GM12878 (cell line): Measurements from ENCODE around the gene TMEM167A. TPM values are rescaled to one million over a fixed set of nuclear protein-coding genes. Genes with fewer than 3 reads are reported as not detected.

Source experiments
- ATAC-seq: fragments of 200-7000 bp; cut with Tn5 transposase; 3 replicates; pipeline ENCODE4 v1.9.1; 2020; ENCODE audit warnings: mild to moderate bottlenecking, moderate library complexity
- BruUV-seq: library from RNA; stranded (reverse); fragments of 400-500 nt; replicated peaks from 2 replicates; lab custom pipeline; 2021; lab: Mats Ljungman, UMichigan
- CTCF ChIA-PET: fragments of 300-600 bp; sonication (Branson Sonifier 250); formaldehyde crosslinking; extraction: SDS; loops from one replicate; lab custom pipeline; 2021; ENCODE audit warnings: inconsistent platforms; lab: Yijun Ruan, JAX
- POLR2A ChIA-PET: fragments of 350-600 bp; formaldehyde crosslinking; extraction: SDS; loops from one replicate; lab custom pipeline; 2021; ENCODE audit warnings: inconsistent platforms; lab: Charles Lee
- RAD21 ChIA-PET: fragments of 300-600 bp; sonication (Branson Sonifier 250); formaldehyde crosslinking; loops from one replicate; lab custom pipeline; 2023; ENCODE audit warnings: antibody characterized with exemption; ENCODE audit not compliant: unreplicated experiment; lab: Charles Lee
- SMC1A ChIA-PET: fragments of 300-600 bp; sonication (Branson Sonifier 250); formaldehyde crosslinking; loops from one replicate; lab custom pipeline; 2023; ENCODE audit not compliant: unreplicated experiment, uncharacterized antibody; lab: Charles Lee
- DNase-seq: peaks from one replicate; pipeline ENCODE4 v3.0.0-alpha.2; 2011; ENCODE audit warnings: low read depth, low spot score
- FAIRE-seq: peaks from 3 replicates; lab custom pipeline; 2011; peaks lifted over from hg19 to GRCh38; lab: Jason Lieb, UNC
- H2AFZ ChIP-seq: 2 replicates; pipeline ENCODE4 v1.6.0; 2011; ENCODE audit warnings: low read depth, low read length, control low read depth; ENCODE audit not compliant: control insufficient read depth
- H3K27ac ChIP-seq: 2 replicates; pipeline ENCODE4 v1.5.1; 2011; ENCODE audit warnings: control low read depth; ENCODE audit not compliant: control insufficient read depth, insufficient read depth
- H3K27me3 ChIP-seq, 2 experiments: replicated peaks in 1 of 2; 2 replicates each; pipeline versions ENCODE4 v1.6.0 to v1.6.1; 2011; ENCODE audit warnings: low read length in 1 of 2; ENCODE audit not compliant: control insufficient read depth in 2 of 2, insufficient read depth in 2 of 2
- H3K36me3 ChIP-seq, 2 experiments: 2 replicates each; pipeline ENCODE4 v1.5.1; 2011; ENCODE audit warnings: low read length in 1 of 2; ENCODE audit not compliant: control insufficient read depth in 2 of 2, insufficient read depth in 2 of 2
- H3K4me1 ChIP-seq: 2 replicates; pipeline ENCODE4 v1.6.1; 2011; ENCODE audit warnings: mild to moderate bottlenecking, low read length, moderate library complexity, mixed read lengths; ENCODE audit not compliant: control insufficient read depth, insufficient read depth
- H3K4me2 ChIP-seq: 2 replicates; pipeline ENCODE4 v1.6.0; 2011; ENCODE audit warnings: control low read depth; ENCODE audit not compliant: control insufficient read depth, insufficient read depth
- H3K4me3 ChIP-seq: fragments of 200-600 bp; sonication (generic); 2 replicates; pipeline ENCODE4 v1.5.1; 2016
- H3K79me2 ChIP-seq: 2 replicates; pipeline ENCODE4 v1.6.0; 2011; ENCODE audit warnings: low read length; ENCODE audit not compliant: control insufficient read depth, insufficient read depth
- H3K9ac ChIP-seq: 2 replicates; pipeline ENCODE4 v1.8.0; 2011; ENCODE audit warnings: low read length, control low read depth, mixed read lengths; ENCODE audit not compliant: control insufficient read depth, insufficient read depth
- H3K9me3 ChIP-seq: replicated peaks from 3 replicates; pipeline ENCODE4 v1.5.1; 2011; ENCODE audit warnings: mild to moderate bottlenecking, low read length; ENCODE audit not compliant: control insufficient read depth, insufficient read depth
- H4K20me1 ChIP-seq: 2 replicates; pipeline ENCODE4 v1.6.0; 2011; ENCODE audit not compliant: control insufficient read depth, insufficient read depth
- BRCA1 ChIP-seq: IDR thresholded peaks from 2 replicates; pipeline ENCODE4 v1.6.1; 2011; ENCODE audit warnings: low read depth, low read length, improper control_type of control experiment
- EED ChIP-seq: sonication (generic); IDR thresholded peaks from 2 replicates; pipeline ENCODE4 v1.6.1; 2016; ENCODE audit warnings: antibody characterized with exemption, low read depth
- ETV6 ChIP-seq, 2 experiments: fragments of 450-650 bp in 1 of 2; IDR thresholded peaks in 1 of 2; conservative IDR thresholded peaks in 1 of 2; 2 replicates each; pipeline ENCODE4 v1.6.1; 2014; ENCODE audit warnings: antibody characterized with exemption in 1 of 2, borderline replicate concordance in 1 of 2, low read depth in 1 of 2, mild to moderate bottlenecking in 1 of 2, moderate library complexity in 1 of 2
- HDAC2 ChIP-seq: fragments of 200-600 bp; sonication (generic); IDR thresholded peaks from 2 replicates; pipeline ENCODE4 v1.6.1; 2017
- IKZF1 ChIP-seq: fragments of 450-650 bp; conservative IDR thresholded peaks from 2 replicates; pipeline ENCODE4 v1.6.1; 2017; ENCODE audit warnings: antibody characterized with exemption, mild to moderate bottlenecking
- MYB ChIP-seq: fragments of 150-350 bp; IDR thresholded peaks from 2 replicates; pipeline ENCODE4 v1.6.1; 2014; ENCODE audit warnings: mild to moderate bottlenecking, low read depth, low read length, borderline replicate concordance
- NFXL1 ChIP-seq: fragments of 450-650 bp; IDR thresholded peaks from 2 replicates; pipeline ENCODE4 v1.6.1; 2017; ENCODE audit warnings: antibody characterized with exemption, mild to moderate bottlenecking, borderline replicate concordance
- NFYA ChIP-seq: IDR thresholded peaks from 2 replicates; pipeline ENCODE4 v1.6.1; 2011; ENCODE audit warnings: low read depth, mild to moderate bottlenecking, low read length, improper control_type of control experiment, borderline replicate concordance
- RB1 ChIP-seq: fragments of 450-650 bp; formaldehyde crosslinking; IDR thresholded peaks from 2 replicates; pipeline ENCODE4 v1.6.1; 2017; ENCODE audit warnings: mild to moderate bottlenecking, borderline replicate concordance
- RUNX3 ChIP-seq: IDR thresholded peaks from 2 replicates; pipeline ENCODE4 v1.6.1; 2012; ENCODE audit warnings: low read length, inconsistent platforms
- SPI1 ChIP-seq: IDR thresholded peaks from 2 replicates; pipeline ENCODE4 v1.6.1; 2011; ENCODE audit warnings: low read depth, mild to moderate bottlenecking, low read length, moderate library complexity, borderline replicate concordance; ENCODE audit not compliant: insufficient read depth
- SRF ChIP-seq, 2 experiments: IDR thresholded peaks; 2 replicates each; pipeline ENCODE4 v1.6.1; 2011; ENCODE audit warnings: low read depth in 2 of 2, low read length in 2 of 2, mild to moderate bottlenecking in 1 of 2, moderate library complexity in 1 of 2
- SUZ12 ChIP-seq: fragments of 200-600 bp; sonication (generic); IDR thresholded peaks from one replicate; pipeline ENCODE4 v1.6.1; 2018; ENCODE audit warnings: antibody characterized with exemption, mild to moderate bottlenecking; ENCODE audit not compliant: unreplicated experiment
- ZNF24 ChIP-seq: fragments of 450-650 bp; IDR thresholded peaks from 2 replicates; pipeline ENCODE4 v1.6.1; 2017; ENCODE audit warnings: antibody characterized with exemption, mild to moderate bottlenecking
- ZSCAN29 ChIP-seq: fragments of 450-650 bp; IDR thresholded peaks from 2 replicates; pipeline ENCODE4 v1.6.1; 2017; ENCODE audit warnings: mild to moderate bottlenecking, moderate library complexity
- WGBS: methylation state at CpG from one replicate; pipeline ENCODE4 v1.1.6; 2016; ENCODE audit warnings: low lambda C conversion rate; ENCODE audit not compliant: insufficient replicate concordance, insufficient coverage; ENCODE audit errors: missing lambda C conversion rate; 5-methylcytosine and 5-hydroxymethylcytosine counted together
- in situ Hi-C: fragments of 300-500 bp; cut with MboI; formaldehyde crosslinking; loops from 9 replicates; pipeline ENCODE4 v1.14.3; 2018; ENCODE audit warnings: mixed read lengths
- intact Hi-C: fragments of 100-400 bp; cut with micrococcal nuclease; formaldehyde crosslinking; loops from one replicate; pipeline ENCODE4 v1.14.2; 2022; ENCODE audit not compliant: unreplicated experiment
- polyA plus RNA-seq, 11 experiments: library from polyadenylated mRNA; depleted of rRNA in 4 of 11; unstranded in 6 of 11; stranded (reverse) in 5 of 11; fragments of >200 nt; fragmentation: Nextera tagmentation in 4 of 11; fragmentation: Illumina TruSeq in 1 of 11; extraction: Ambion mirVana in 4 of 11; extraction: Trizol in 1 of 11; gene quantifications; 1 replicate in 1 of 11; 2 replicates in 10 of 11; pipeline versions ENCODE4 v1.2.1 to v1.2.3, GENCODE V29; 2011 to 2016; ENCODE audit warnings: inconsistent platforms in 2 of 11, missing spikeins in 2 of 11, low read depth in 1 of 11
- total RNA-seq, 4 experiments: library from RNA; depleted of rRNA in 3 of 4; stranded (reverse); fragments of >200 nt in 3 of 4; fragmentation: Illumina TruSeq in 1 of 4; extraction: Trizol in 1 of 4; gene quantifications; 2 replicates each; pipeline versions ENCODE4 v1.2.1 to v1.2.3, GENCODE V29; 2013 to 2021
- TF ChIP-seq, protein P1 (sequence below): fragments of 450-650 bp; IDR thresholded peaks from 2 replicates; pipeline ENCODE4 v1.6.1; 2018; ENCODE audit warnings: mild to moderate bottlenecking, low read depth, moderate library complexity; ENCODE audit not compliant: partially characterized antibody

Gene TMEM167A
- total and polyA plus RNA-seq, 10 of the 15 experiments (the other 5 are each of a cell fraction or from before 2014, with no cell fraction given) = 29.5 to 363 (median 85.6) TPM

DNA sequence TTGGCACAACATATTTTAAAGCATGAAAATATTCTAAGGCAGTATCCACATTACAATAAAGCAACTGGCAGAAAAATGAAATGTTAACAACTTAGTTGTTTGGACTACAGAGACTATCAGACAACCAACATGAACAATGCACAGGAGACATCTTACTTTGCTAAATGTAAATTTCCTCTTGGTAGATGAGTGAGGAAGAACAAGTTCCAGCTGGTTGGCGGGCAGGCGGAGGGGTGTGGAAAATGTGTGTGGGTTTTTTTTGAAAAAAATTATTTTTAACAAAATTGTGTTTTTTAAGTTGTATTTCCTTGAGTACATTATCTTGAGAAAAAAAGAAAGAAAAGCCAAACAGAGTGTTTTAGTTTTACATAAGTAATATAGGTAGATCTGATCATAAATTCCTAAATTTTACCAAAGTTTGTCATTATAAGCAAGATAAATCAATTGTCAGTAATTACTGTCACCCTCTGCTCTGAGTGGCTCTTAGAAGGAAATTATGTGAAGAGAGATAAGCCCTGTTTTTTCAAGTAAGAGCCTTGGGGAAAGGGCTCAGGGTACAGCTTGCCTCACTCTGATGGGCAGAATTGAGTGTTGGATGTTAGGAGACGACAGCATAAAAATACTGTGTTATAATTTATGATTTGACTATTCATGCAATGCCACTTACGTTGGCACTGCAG is 42.5 kb downstream of the TMEM167A start:
- H3K27me3 ChIP-seq = no peaks in the 10 kb centered on the region
- no peak overlapping the region for H3K9ac ChIP-seq
- DNase-seq = no peak
- H3K4me2 ChIP-seq = no peak overlapping the region
- no peak for ATAC-seq
- RAD21 ChIA-PET = no interaction called here
- H2AFZ ChIP-seq = no peak overlapping the region
- POLR2A ChIA-PET = no interaction called here
- in situ Hi-C loops = no loop called here
- TF ChIP-seq NFXL1 = no peak
- TF ChIP-seq EED = no peak
- no peak for TF ChIP-seq BRCA1
- no peak for TF ChIP-seq MYB
- TF ChIP-seq ZNF24 = no peak
- TF ChIP-seq NFYA = no peak
- TF ChIP-seq ETV6 (conservative IDR thresholded peaks at IDR 0.05 in 1 of 2, IDR thresholded peaks at IDR 0.05 in 1 of 2; ENCODE audit: borderline replicate concordance in 1 of 2, low read depth in 1 of 2) = no peak
- TF ChIP-seq RUNX3 = no peak
- TF ChIP-seq, protein P1, sequence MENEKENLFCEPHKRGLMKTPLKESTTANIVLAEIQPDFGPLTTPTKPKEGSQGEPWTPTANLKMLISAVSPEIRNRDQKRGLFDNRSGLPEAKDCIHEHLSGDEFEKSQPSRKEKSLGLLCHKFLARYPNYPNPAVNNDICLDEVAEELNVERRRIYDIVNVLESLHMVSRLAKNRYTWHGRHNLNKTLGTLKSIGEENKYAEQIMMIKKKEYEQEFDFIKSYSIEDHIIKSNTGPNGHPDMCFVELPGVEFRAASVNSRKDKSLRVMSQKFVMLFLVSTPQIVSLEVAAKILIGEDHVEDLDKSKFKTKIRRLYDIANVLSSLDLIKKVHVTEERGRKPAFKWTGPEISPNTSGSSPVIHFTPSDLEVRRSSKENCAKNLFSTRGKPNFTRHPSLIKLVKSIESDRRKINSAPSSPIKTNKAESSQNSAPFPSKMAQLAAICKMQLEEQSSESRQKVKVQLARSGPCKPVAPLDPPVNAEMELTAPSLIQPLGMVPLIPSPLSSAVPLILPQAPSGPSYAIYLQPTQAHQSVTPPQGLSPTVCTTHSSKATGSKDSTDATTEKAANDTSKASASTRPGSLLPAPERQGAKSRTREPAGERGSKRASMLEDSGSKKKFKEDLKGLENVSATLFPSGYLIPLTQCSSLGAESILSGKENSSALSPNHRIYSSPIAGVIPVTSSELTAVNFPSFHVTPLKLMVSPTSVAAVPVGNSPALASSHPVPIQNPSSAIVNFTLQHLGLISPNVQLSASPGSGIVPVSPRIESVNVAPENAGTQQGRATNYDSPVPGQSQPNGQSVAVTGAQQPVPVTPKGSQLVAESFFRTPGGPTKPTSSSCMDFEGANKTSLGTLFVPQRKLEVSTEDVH = no peak
- no peak for TF ChIP-seq SUZ12
- no peak for TF ChIP-seq RB1
- no peak for TF ChIP-seq IKZF1
- no peak for TF ChIP-seq ZSCAN29
- no peak for TF ChIP-seq SRF (IDR thresholded peaks at IDR 0.05; ENCODE audit: low read depth in 2 of 2, low read length in 2 of 2)
- no peak for TF ChIP-seq SPI1
- no peak for TF ChIP-seq HDAC2
- TF ChIP-seq, all 136 proteins: peak for 0
- FAIRE-seq = no peak
- H3K4me1 ChIP-seq = no peaks in the 10 kb centered on the region
- H3K36me3 ChIP-seq = no peaks in the 10 kb centered on the region
- ChIA-PET CTCF (interaction anchor here (1.1 to 1.3 kb wide), 3 partner anchors 22 to 133 kb away, joined by 3 to 5 read pairs (median 3); no protein-coding TSS in a partner anchor), SMC1A (interaction anchor here (1.1 kb wide), 1 partner anchor 11 kb away, joined by 4 read pairs; no protein-coding TSS in a partner anchor)
- no peaks in the 10 kb centered on the region for H4K20me1 ChIP-seq
- no peaks in the 10 kb centered on the region for H3K79me2 ChIP-seq
- no peak overlapping the region for H3K4me3 ChIP-seq
- BruUV-seq = no TSS peak
- intact Hi-C loops = no loop called here
- H3K27ac ChIP-seq = no peak overlapping the region
- 74% methylated on average over 4 of the region's 4 CpGs for WGBS
- no peaks in the 10 kb centered on the region for H3K9me3 ChIP-seq
